Measurements from ENCODE around the gene E2F8.

E2F8 gene

DNA sequence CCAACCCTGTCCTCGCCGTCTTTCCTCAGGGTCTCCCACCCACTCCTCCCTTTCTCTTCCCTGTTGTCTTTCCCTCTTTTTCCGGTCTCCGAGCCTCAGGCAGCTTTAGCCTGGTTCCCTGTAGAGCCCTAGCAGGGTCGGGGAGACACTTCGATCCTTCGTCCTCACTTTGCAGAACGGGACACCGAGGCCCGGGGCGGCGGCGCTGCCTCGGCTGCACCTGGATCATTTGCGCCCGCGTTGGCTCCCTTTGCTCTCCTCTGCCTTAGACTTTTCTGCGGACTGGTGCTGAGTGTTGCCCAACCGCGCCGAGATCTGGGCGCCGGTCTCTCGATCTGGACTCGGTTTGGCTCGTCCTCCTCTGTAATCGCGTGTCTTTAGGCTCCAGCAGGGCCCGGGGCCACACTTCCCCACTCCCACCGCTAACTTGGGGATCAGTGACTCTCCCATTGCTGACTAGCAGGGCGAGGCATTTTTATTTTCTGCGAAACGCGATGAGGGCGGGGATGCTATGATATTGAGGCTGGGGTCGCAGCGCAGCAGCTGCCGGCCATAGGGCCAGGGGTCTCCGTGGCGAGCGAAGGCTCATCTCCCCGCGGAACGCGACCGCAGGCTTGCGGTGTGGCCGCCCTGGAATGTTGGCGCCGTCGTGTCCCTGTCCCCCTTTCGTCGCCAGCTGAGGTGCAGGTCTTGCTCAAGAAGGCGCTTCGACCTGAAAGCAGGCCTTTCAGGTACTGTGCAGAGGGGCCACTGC is 1.6 kb upstream of the E2F8 start:
- H4K8ac ChIP-seq (ENCODE audit: low read depth, low read length) = no peak overlapping the region
- peak overlapping the region; percentile 98 for H3K4me2 ChIP-seq (ENCODE audit: insufficient read depth, low read length, poor library complexity, severe bottlenecking)
- H3K79me1 ChIP-seq (ENCODE audit: low read depth, low read length) = no peaks in the 10 kb centered on the region
- H2BK5ac ChIP-seq (ENCODE audit: low read length) = no peak overlapping the region
- peaks cover 3 to 53% (median 26%) of the 10 kb centered on the region in 3 experiments for H3K27me3 ChIP-seq (ENCODE audit: control insufficient read depth in 3 of 3, insufficient read depth in 3 of 3, low read depth in 1 of 3, low read length in 3 of 3)
- no peak for DNase-seq (ENCODE audit: low spot score)
- no peak overlapping the region for H3K4ac ChIP-seq (ENCODE audit: low read length)
- H3K18ac ChIP-seq (ENCODE audit: low read length) = peak overlapping the region; percentile 84
- H3K36me3 ChIP-seq (replicated peaks in 1 of 2; ENCODE audit: control insufficient read depth in 2 of 2, insufficient read depth in 2 of 2, low read length in 2 of 2) = peaks cover 5 to 20% of the 10 kb centered on the region in 2 donors
- no peak overlapping the region for H3K14ac ChIP-seq (ENCODE audit: low read length)
- H3K4me1 ChIP-seq (ENCODE audit: control insufficient read depth in 2 of 2, insufficient read depth in 1 of 2, low read depth in 1 of 2, low read length in 2 of 2) = peaks cover 8% of the 10 kb centered on the region in 2 donors
- WGBS, 2 donors (ENCODE audit: extremely low coverage in 2 of 2, insufficient read length in 2 of 2, insufficient replicate concordance in 1 of 2) = no CpG with 5 or more reads among the region's 55 CpGs
- H3K23ac ChIP-seq (ENCODE audit: low read depth, low read length, poor library complexity) = peak overlapping the region; percentile 82
- H2BK15ac ChIP-seq (ENCODE audit: low read length) = no peak overlapping the region
- peak overlapping the region; percentile 43 for H2BK12ac ChIP-seq (ENCODE audit: low read length)
- H2AFZ ChIP-seq (ENCODE audit: low read length) = peak overlapping the region; percentile 86
- H3K9ac ChIP-seq (ENCODE audit: low read depth, low read length, poor library complexity) = peak overlapping the region; percentile 86
- peak overlapping the region; percentile 52 for H2AK5ac ChIP-seq (ENCODE audit: low read depth, low read length)
- no peaks in the 10 kb centered on the region for H3K9me3 ChIP-seq (replicated peaks in 1 of 2; ENCODE audit: control insufficient read depth in 2 of 2, insufficient read depth in 1 of 2, low read depth in 1 of 2, low read length in 2 of 2)
- H3K4me3 ChIP-seq (ENCODE audit: low read length in 2 of 2) = peak overlapping the region; percentile 70 to 89
- no peak overlapping the region for H2BK120ac ChIP-seq (ENCODE audit: low read depth, low read length)
- H3K27ac ChIP-seq (replicated peaks; ENCODE audit: low read length) = no peak overlapping the region
- no peak overlapping the region for H4K91ac ChIP-seq (ENCODE audit: low read depth, low read length, poor library complexity)

DNA sequence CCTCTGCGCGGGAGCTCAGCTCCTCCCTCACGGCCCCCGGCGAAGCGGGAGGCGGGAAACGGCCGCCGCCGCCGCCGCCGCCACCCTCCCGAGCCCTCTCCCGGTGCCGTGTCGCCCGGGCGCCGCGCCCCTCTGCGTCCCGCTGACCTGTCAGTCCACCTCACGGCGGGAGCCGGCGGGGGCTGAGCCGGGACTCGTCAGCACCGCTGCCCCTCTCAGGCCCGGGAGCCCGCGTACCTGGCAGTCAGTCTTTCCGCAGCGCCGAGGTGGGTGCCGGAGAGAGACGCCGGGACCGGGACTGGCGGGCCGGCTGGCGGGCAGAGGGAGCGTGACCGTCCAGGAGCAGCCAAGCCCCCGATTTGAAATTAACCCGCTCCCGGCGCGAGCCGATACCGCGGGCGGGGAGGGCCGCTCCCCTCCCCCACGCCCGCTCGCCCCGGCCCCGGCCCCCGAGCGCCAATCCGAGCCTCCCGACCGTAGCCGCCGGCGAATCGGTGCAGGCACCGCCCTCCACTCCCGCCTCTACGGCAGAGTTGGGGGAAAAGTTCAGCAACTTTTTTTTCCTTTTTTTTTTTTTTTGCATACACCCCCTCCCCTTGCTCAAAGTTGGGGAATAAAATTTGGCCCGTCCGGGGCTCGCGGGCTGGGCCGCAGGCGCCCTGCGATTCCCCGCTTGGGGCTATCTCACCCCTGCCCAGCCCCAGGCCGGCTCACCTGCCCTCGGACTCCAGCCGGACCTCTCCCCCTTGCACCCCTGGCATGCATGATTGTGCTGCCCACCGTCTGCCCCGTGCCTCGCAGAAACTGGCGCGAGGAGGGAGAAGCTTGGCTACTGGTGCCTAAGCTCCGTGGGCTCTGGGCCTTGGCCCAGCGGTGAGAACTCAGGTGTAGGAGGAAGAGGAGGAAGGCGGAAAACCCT is 774 bp upstream of the E2F8 start:
- no peak overlapping the region for H4K91ac ChIP-seq (ENCODE audit: low read depth, low read length, poor library complexity)
- H3K9me3 ChIP-seq (replicated peaks in 1 of 2; ENCODE audit: control insufficient read depth in 2 of 2, insufficient read depth in 1 of 2, low read depth in 1 of 2, low read length in 2 of 2) = no peaks in the 10 kb centered on the region
- H3K4ac ChIP-seq (ENCODE audit: low read length) = no peak overlapping the region
- peak overlapping the region; percentile 96 for H3K18ac ChIP-seq (ENCODE audit: low read length)
- whole genome bisulfite sequencing, 2 donors (ENCODE audit: extremely low coverage in 2 of 2, insufficient read length in 2 of 2, insufficient replicate concordance in 1 of 2) = no CpG with 5 or more reads among the region's 92 CpGs
- H3K36me3 ChIP-seq (replicated peaks in 1 of 2; ENCODE audit: control insufficient read depth in 2 of 2, insufficient read depth in 2 of 2, low read length in 2 of 2) = peaks cover 6 to 28% of the 10 kb centered on the region in 2 donors
- H3K23ac ChIP-seq (ENCODE audit: low read depth, low read length, poor library complexity) = peak overlapping the region; percentile 39
- peaks cover 8% of the 10 kb centered on the region in 2 donors for H3K4me1 ChIP-seq (ENCODE audit: control insufficient read depth in 2 of 2, insufficient read depth in 1 of 2, low read depth in 1 of 2, low read length in 2 of 2)
- H3K4me2 ChIP-seq (ENCODE audit: insufficient read depth, low read length, poor library complexity, severe bottlenecking) = peak overlapping the region; percentile 98
- no peak overlapping the region for H4K8ac ChIP-seq (ENCODE audit: low read depth, low read length)
- H2BK120ac ChIP-seq (ENCODE audit: low read depth, low read length) = no peak overlapping the region
- no peaks in the 10 kb centered on the region for H3K79me1 ChIP-seq (ENCODE audit: low read depth, low read length)
- peak overlapping the region; percentile 78 for H2BK5ac ChIP-seq (ENCODE audit: low read length)
- H3K14ac ChIP-seq (ENCODE audit: low read length) = peak overlapping the region; percentile 83
- H3K9ac ChIP-seq (ENCODE audit: low read depth, low read length, poor library complexity) = peak overlapping the region; percentile 86
- DNase-seq (ENCODE audit: low spot score) = peak; percentile 45
- peak overlapping the region; percentile 86 for H2AFZ ChIP-seq (ENCODE audit: low read length)
- H3K27ac ChIP-seq (replicated peaks; ENCODE audit: low read length) = peak overlapping the region; percentile 51
- H2BK15ac ChIP-seq (ENCODE audit: low read length) = no peak overlapping the region
- peaks cover 3 to 47% (median 26%) of the 10 kb centered on the region in 3 experiments for H3K27me3 ChIP-seq (ENCODE audit: control insufficient read depth in 3 of 3, insufficient read depth in 3 of 3, low read depth in 1 of 3, low read length in 3 of 3)
- no peak overlapping the region for H2AK5ac ChIP-seq (ENCODE audit: low read depth, low read length)
- H2BK12ac ChIP-seq (ENCODE audit: low read length) = peak overlapping the region; percentile 76
- peak overlapping the region; percentile 70 to 96 for H3K4me3 ChIP-seq (ENCODE audit: low read length in 2 of 2)

DNA sequence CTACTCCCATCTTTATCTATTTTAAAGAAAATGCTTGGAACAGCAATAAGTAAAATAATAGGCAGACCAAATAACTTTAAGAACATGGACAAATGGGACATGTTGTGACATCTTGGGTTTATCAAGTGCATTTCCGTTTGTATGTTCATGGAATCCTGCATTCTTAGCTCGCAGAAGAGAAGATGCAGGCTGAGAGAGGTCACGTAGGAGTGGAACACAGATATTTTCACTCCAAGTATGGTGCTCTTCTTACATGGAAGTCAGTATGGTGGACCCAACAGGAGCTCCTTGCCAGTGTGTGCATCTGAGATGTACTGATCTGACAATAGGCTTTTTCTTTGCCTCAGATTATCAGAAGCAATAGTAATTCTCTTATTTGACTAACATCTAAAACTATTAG is 1.7 kb downstream of the E2F8 start:
- no peak for DNase-seq (ENCODE audit: low spot score)
- Histone ChIP-seq H3K79me1 (ENCODE audit: low read depth, low read length) (no peaks in the 10 kb centered on the region), H3K23ac (ENCODE audit: low read depth, low read length, poor library complexity) (no peak overlapping the region), H4K91ac (ENCODE audit: low read depth, low read length, poor library complexity) (no peak overlapping the region), H4K8ac (ENCODE audit: low read depth, low read length) (no peak overlapping the region), H3K4me2 (ENCODE audit: insufficient read depth, low read length, poor library complexity, severe bottlenecking) (no peak overlapping the region), H3K4me1 (ENCODE audit: control insufficient read depth in 2 of 2, insufficient read depth in 1 of 2, low read depth in 1 of 2, low read length in 2 of 2) (peaks cover 8% of the 10 kb centered on the region in 2 donors), H2BK12ac (ENCODE audit: low read length) (no peak overlapping the region), H2BK5ac (ENCODE audit: low read length) (no peak overlapping the region), H3K9ac (ENCODE audit: low read depth, low read length, poor library complexity) (no peak overlapping the region), H3K14ac (ENCODE audit: low read length) (no peak overlapping the region), H3K18ac (ENCODE audit: low read length) (no peak overlapping the region), H3K9me3 (replicated peaks in 1 of 2; ENCODE audit: control insufficient read depth in 2 of 2, insufficient read depth in 1 of 2, low read depth in 1 of 2, low read length in 2 of 2) (no peaks in the 10 kb centered on the region), H2BK15ac (ENCODE audit: low read length) (no peak overlapping the region), H3K27me3 (ENCODE audit: control insufficient read depth in 3 of 3, insufficient read depth in 3 of 3, low read depth in 1 of 3, low read length in 3 of 3) (peaks cover 3 to 24% (median 21%) of the 10 kb centered on the region in 3 experiments), H2AFZ (ENCODE audit: low read length) (no peak overlapping the region), H2BK120ac (ENCODE audit: low read depth, low read length) (no peak overlapping the region), H2AK5ac (ENCODE audit: low read depth, low read length) (no peak overlapping the region), H3K36me3 (replicated peaks in 1 of 2; ENCODE audit: control insufficient read depth in 2 of 2, insufficient read depth in 2 of 2, low read length in 2 of 2) (peaks cover 8 to 48% of the 10 kb centered on the region in 2 donors), H3K27ac (replicated peaks; ENCODE audit: low read length) (no peak overlapping the region), H3K4ac (ENCODE audit: low read length) (no peak overlapping the region), H3K4me3 (ENCODE audit: low read length in 2 of 2) (no peak overlapping the region)
- no CpG with 5 or more reads among the region's 3 CpGs for WGBS, 2 donors (ENCODE audit: extremely low coverage in 2 of 2, insufficient read length in 2 of 2, insufficient replicate concordance in 1 of 2)

GRCh38 chr11:19237813-19238212 is 2.9 kb downstream of the E2F8 start:
- Histone ChIP-seq H3K79me1 (ENCODE audit: low read depth, low read length) (no peaks in the 10 kb centered on the region), H2BK5ac (ENCODE audit: low read length) (no peak overlapping the region), H3K18ac (ENCODE audit: low read length) (no peak overlapping the region), H3K4me1 (ENCODE audit: control insufficient read depth in 2 of 2, insufficient read depth in 1 of 2, low read depth in 1 of 2, low read length in 2 of 2) (peaks cover 8% of the 10 kb centered on the region in 2 donors), H3K27me3 (ENCODE audit: control insufficient read depth in 3 of 3, insufficient read depth in 3 of 3, low read depth in 1 of 3, low read length in 3 of 3) (peaks cover 3 to 13% (median 12%) of the 10 kb centered on the region in 3 experiments), H3K4ac (ENCODE audit: low read length) (no peak overlapping the region), H3K9me3 (replicated peaks in 1 of 2; ENCODE audit: control insufficient read depth in 2 of 2, insufficient read depth in 1 of 2, low read depth in 1 of 2, low read length in 2 of 2) (no peaks in the 10 kb centered on the region), H3K27ac (replicated peaks; ENCODE audit: low read length) (no peak overlapping the region), H3K23ac (ENCODE audit: low read depth, low read length, poor library complexity) (no peak overlapping the region), H2BK12ac (ENCODE audit: low read length) (no peak overlapping the region), H3K9ac (ENCODE audit: low read depth, low read length, poor library complexity) (no peak overlapping the region), H3K4me3 (ENCODE audit: low read length in 2 of 2) (no peak overlapping the region), H2BK15ac (ENCODE audit: low read length) (no peak overlapping the region), H2AK5ac (ENCODE audit: low read depth, low read length) (no peak overlapping the region), H2BK120ac (ENCODE audit: low read depth, low read length) (no peak overlapping the region), H3K36me3 (replicated peaks in 1 of 2; ENCODE audit: control insufficient read depth in 2 of 2, insufficient read depth in 2 of 2, low read length in 2 of 2) (peaks cover 10 to 51% of the 10 kb centered on the region in 2 donors), H2AFZ (ENCODE audit: low read length) (no peak overlapping the region), H4K91ac (ENCODE audit: low read depth, low read length, poor library complexity) (no peak overlapping the region), H4K8ac (ENCODE audit: low read depth, low read length) (no peak overlapping the region), H3K14ac (ENCODE audit: low read length) (no peak overlapping the region), H3K4me2 (ENCODE audit: insufficient read depth, low read length, poor library complexity, severe bottlenecking) (no peak overlapping the region)
- DNase-seq (ENCODE audit: low spot score) = no peak
- WGBS, 2 donors (ENCODE audit: extremely low coverage in 2 of 2, insufficient read length in 2 of 2, insufficient replicate concordance in 1 of 2) = no CpG with 5 or more reads among the region's 5 CpGs
